ENCODE measurements around the gene SPDYE2. TPM values are rescaled to one million over a fixed set of nuclear protein-coding genes. Genes with fewer than 3 reads are reported as not detected.
"Not testable (repeated sequence)": the region's sequence is repeated elsewhere in the genome, so short reads cannot be mapped to it uniquely, and the experiment has no call there.

SPDYE2 gene, protein sequence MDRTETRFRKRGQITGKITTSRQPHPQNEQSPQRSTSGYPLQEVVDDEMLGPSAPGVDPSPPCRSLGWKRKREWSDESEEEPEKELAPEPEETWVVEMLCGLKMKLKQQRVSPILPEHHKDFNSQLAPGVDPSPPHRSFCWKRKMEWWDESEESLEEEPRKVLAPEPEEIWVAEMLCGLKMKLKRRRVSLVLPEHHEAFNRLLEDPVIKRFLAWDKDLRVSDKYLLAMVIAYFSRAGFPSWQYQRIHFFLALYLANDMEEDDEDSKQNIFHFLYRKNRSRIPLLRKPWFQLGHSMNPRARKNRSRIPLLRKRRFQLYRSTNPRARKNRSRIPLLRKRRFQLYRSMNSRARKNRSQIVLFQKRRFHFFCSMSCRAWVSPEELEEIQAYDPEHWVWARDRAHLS
- total RNA-seq (2016; rRNA removed; fragmentation: Illumina TruSeq; extraction: Trizol): not detected in 2 replicates
- total RNA-seq (2016; cell fraction: cytosol; rRNA removed; fragmentation: Illumina TruSeq; extraction: Trizol; ENCODE audit: low read depth): not detected in 2 replicates
- not detected in 2 replicates for total RNA-seq (2016; cell fraction: insoluble cytoplasmic fraction; rRNA removed; fragmentation: Illumina TruSeq; extraction: Trizol)
- total RNA-seq (2016; cell fraction: membrane; rRNA removed; fragmentation: Illumina TruSeq; extraction: Trizol): not detected in 2 replicates
- total RNA-seq (2016; cell fraction: nucleus; rRNA removed; fragmentation: Illumina TruSeq; extraction: Trizol): not detected in 2 replicates
- polyA plus RNA-seq (2011; rRNA removed): not detected in 2 replicates
- polyA plus RNA-seq (2011; cell fraction: cytosol; rRNA removed): not detected in 2 replicates
- not detected in 2 replicates for polyA plus RNA-seq (2011; cell fraction: nucleus; rRNA removed)
- 0.37 and 1.2 TPM in 2 replicates for polyA plus RNA-seq (2012)
- not detected in 2 replicates for polyA plus RNA-seq (2016; cell fraction: cytosol; fragmentation: Illumina TruSeq; extraction: Trizol; ENCODE audit: low read depth)
- polyA plus RNA-seq (2016; cell fraction: insoluble cytoplasmic fraction; fragmentation: Illumina TruSeq; extraction: Trizol; ENCODE audit: low read depth): not detected in 2 replicates
- not detected in 2 replicates for polyA plus RNA-seq (2016; cell fraction: membrane; fragmentation: Illumina TruSeq; extraction: Trizol; ENCODE audit: low read depth)
- polyA plus RNA-seq (2016; cell fraction: nucleus; fragmentation: Illumina TruSeq; extraction: Trizol; ENCODE audit: insufficient read depth, low read depth): 0.41 TPM in 1 of 2 replicates, not detected in the other
- not detected in 2 replicates for polyA minus RNA-seq (2011; rRNA and poly(A)+ RNA removed; ENCODE audit: low replicate concordance)
- polyA minus RNA-seq (2011; cell fraction: cytosol; rRNA and poly(A)+ RNA removed): not detected in 2 replicates
- not detected in 2 replicates for polyA minus RNA-seq (2011; cell fraction: nucleus; rRNA and poly(A)+ RNA removed)
- not detected for Bru-seq, nascent RNA
- not detected for BruChase-seq, experiment 1, labeled RNA remaining after a 6-hour chase
- not detected for BruChase-seq, experiment 2, labeled RNA remaining after a 2-hour chase
- long read RNA-seq, experiment 1, partial matches to known transcripts: 0 of 1 reads
- long read RNA-seq, experiment 1, other reads (novel, unspliced or antisense): 1 of 1 reads
- long read RNA-seq, experiment 2: 0 reads

DNA sequence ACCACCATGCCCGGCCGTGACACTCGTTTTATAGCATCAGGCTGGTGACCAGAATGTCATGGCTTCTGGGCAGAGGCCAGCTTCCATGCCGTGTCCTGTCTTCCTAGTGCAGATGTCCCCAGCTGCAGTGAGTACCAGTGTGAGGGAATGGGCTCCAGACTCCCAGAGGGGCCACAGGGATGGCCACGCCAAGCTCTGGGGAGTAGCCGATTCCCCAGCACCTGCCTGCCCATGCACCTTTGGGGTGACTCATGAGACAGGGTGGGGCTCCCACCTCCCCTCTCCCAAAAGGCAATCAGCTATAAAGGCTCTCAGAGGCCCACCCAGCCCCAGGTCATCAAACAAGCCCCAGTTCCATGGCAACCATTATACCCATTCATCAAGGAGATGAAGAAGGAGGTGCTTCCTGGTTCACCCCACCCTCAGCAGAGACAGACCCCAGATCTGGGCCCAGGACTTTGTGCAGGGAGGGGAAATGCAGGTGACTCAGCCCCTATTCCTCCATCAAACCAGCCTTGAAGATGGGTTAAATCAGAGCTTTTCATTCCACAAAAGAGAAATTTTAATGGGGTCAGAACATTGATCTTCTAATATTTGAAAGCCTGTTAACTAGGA, at the start of gene SPDYE2:
Gene SPDYE2 (plus strand): TSS at position 419 of the 615 bp plus-strand sequence. CDS start 2,030 bp downstream, outside the sequence.
- peak; percentile 39 for ATAC-seq
- CTCF ChIA-PET (ENCODE audit: low intra/inter-chr PET ratio, low total read pairs); H3K27ac ChIP-seq (ENCODE audit: extremely low read length, insufficient read depth, low read length); FAIRE-seq; POLR2A ChIA-PET; H2AFZ ChIP-seq (ENCODE audit: low read length); intact Hi-C loops (cut with micrococcal nuclease; ENCODE audit: unreplicated experiment); H3K9ac ChIP-seq (ENCODE audit: insufficient read depth, low read depth, low read length); H3K4me2 ChIP-seq (ENCODE audit: low read depth, low read length); DNase-seq (ENCODE audit: low spot score); in situ Hi-C loops (cut with HindIII; ENCODE audit: extremely low pct_ligation_motif_present, low pct_unique_long_range_greater_than_20kb); H3K4me3 ChIP-seq (replicated peaks in 1 of 3; ENCODE audit: insufficient read depth in 1 of 3, low read depth in 2 of 3, low read length in 3 of 3); H4K20me1 ChIP-seq (ENCODE audit: insufficient read depth, low read length); H3K79me2 ChIP-seq (ENCODE audit: insufficient read depth, low read length); BruUV-seq (replicated peaks); H3K27me3 ChIP-seq (ENCODE audit: control insufficient read depth in 1 of 2, insufficient read depth in 2 of 2, low read length in 2 of 2); H3K4me1 ChIP-seq (ENCODE audit: insufficient read depth, low read length); H3K36me3 ChIP-seq (replicated peaks in 1 of 2; ENCODE audit: control insufficient read depth in 1 of 2, insufficient read depth in 2 of 2, low read length in 2 of 2); H3K9me3 ChIP-seq (ENCODE audit: low read length): not testable (repeated sequence)
- no CpG with 5 or more reads among the region's 6 CpGs for WGBS (ENCODE audit: low lambda C conversion rate)

DNA sequence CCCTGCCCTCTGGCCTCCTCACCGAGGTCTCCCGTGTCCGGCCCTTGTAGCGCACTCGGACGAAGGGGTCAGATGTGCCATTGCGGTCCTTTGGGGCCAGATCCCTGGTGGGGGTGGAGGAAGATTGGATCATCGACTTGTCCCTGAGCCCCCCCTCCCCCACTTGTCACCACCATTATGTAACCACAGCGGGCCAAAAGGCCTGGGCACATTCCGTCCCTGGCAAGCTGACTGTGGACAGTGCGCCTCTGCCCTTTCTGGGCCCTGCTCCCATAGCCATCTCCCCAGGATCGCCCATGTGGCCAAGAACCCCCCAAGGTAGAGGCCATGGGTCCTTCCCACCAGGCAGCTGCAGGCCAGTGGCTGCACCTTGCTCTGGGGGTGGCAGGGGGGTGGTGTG, 47.9 kb upstream of the SPDYE2 start:
- FAIRE-seq; POLR2A ChIA-PET; H3K4me1 ChIP-seq (ENCODE audit: insufficient read depth, low read length); H3K4me3 ChIP-seq (replicated peaks in 1 of 3; ENCODE audit: insufficient read depth in 1 of 3, low read depth in 2 of 3, low read length in 3 of 3); H3K9ac ChIP-seq (ENCODE audit: insufficient read depth, low read depth, low read length); in situ Hi-C loops (cut with HindIII; ENCODE audit: extremely low pct_ligation_motif_present, low pct_unique_long_range_greater_than_20kb); H3K9me3 ChIP-seq (ENCODE audit: low read length); H3K27me3 ChIP-seq (ENCODE audit: control insufficient read depth in 1 of 2, insufficient read depth in 2 of 2, low read length in 2 of 2); BruUV-seq (replicated peaks); H3K79me2 ChIP-seq (ENCODE audit: insufficient read depth, low read length); H3K36me3 ChIP-seq (replicated peaks in 1 of 2; ENCODE audit: control insufficient read depth in 1 of 2, insufficient read depth in 2 of 2, low read length in 2 of 2); CTCF ChIA-PET (ENCODE audit: low intra/inter-chr PET ratio, low total read pairs); H4K20me1 ChIP-seq (ENCODE audit: insufficient read depth, low read length); H2AFZ ChIP-seq (ENCODE audit: low read length); H3K4me2 ChIP-seq (ENCODE audit: low read depth, low read length); H3K27ac ChIP-seq (ENCODE audit: extremely low read length, insufficient read depth, low read length); intact Hi-C loops (cut with micrococcal nuclease; ENCODE audit: unreplicated experiment); DNase-seq (ENCODE audit: low spot score): not testable (repeated sequence)
- peak; percentile 15; the same call in 2 of the 3 replicates for ATAC-seq
- WGBS (ENCODE audit: low lambda C conversion rate): no CpG with 5 or more reads among the region's 12 CpGs

DNA sequence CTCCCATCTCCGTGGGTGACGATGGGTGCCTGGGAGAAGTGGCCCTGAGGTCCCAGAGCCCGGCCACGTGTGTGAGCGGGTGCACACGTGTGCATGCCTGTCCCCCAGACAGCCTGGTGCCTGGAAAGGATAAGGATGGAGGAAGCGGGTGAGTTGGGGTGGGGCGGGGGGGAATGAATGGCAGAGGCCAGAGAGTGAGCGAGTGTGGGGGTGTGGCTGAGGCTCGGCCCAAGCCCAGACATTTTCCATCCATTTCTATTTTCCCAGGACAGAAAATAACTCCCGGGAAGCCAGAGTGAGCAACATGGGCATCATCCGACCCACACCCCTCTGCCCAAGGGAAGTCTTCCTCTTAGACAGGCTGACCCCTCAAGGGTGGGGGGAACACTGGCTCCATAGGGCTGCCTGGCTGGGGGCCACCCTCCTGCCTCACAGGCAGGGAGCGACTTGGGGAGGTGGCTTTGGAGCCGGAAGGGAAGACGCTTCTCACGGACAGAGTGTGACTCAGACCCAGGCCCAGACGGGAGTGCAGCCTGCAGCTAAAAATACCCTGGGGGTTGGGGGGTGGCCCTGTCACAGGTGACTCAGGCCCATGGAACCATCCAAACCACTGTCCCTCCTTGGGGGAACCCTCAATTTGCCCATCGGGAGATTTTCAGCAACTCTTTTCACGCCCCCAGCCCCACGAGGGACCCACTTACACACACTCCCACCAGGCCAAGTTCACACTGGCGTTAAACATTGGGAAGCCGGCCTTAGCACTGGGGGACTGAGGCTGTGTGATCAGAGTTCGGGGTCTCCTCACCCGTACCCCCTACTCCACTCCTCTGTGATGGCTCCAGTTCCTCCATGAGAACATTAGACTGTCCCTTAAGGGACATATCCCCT, 45.5 kb upstream of the SPDYE2 start:
- H3K4me1 ChIP-seq (ENCODE audit: insufficient read depth, low read length); H2AFZ ChIP-seq (ENCODE audit: low read length); H3K4me3 ChIP-seq (replicated peaks in 1 of 3; ENCODE audit: insufficient read depth in 1 of 3, low read depth in 2 of 3, low read length in 3 of 3); H3K9ac ChIP-seq (ENCODE audit: insufficient read depth, low read depth, low read length); intact Hi-C loops (cut with micrococcal nuclease; ENCODE audit: unreplicated experiment); H3K79me2 ChIP-seq (ENCODE audit: insufficient read depth, low read length); POLR2A ChIA-PET; CTCF ChIA-PET (ENCODE audit: low intra/inter-chr PET ratio, low total read pairs); H4K20me1 ChIP-seq (ENCODE audit: insufficient read depth, low read length); H3K27ac ChIP-seq (ENCODE audit: extremely low read length, insufficient read depth, low read length); DNase-seq (ENCODE audit: low spot score); H3K4me2 ChIP-seq (ENCODE audit: low read depth, low read length); FAIRE-seq; in situ Hi-C loops (cut with HindIII; ENCODE audit: extremely low pct_ligation_motif_present, low pct_unique_long_range_greater_than_20kb); BruUV-seq (replicated peaks); H3K9me3 ChIP-seq (ENCODE audit: low read length); H3K27me3 ChIP-seq (ENCODE audit: control insufficient read depth in 1 of 2, insufficient read depth in 2 of 2, low read length in 2 of 2); H3K36me3 ChIP-seq (replicated peaks in 1 of 2; ENCODE audit: control insufficient read depth in 1 of 2, insufficient read depth in 2 of 2, low read length in 2 of 2): not testable (repeated sequence)
- WGBS (ENCODE audit: low lambda C conversion rate): 65% methylated on average over 5 of the region's 24 CpGs
- ATAC-seq: peak; percentile 39
